ENCODE results near the gene SERP1. TPM values are rescaled to one million over a fixed set of nuclear protein-coding genes. Genes with fewer than 3 reads are reported as not detected.

The SERP1 gene
- total RNA-seq, 1 experiment from 2014 or later = 375 TPM

Other genes starting within 250 kb of the SERP1 start
- 3.2 and 9.1 TPM in 2 replicates for gene TSC22D2, start 138.2 kb downstream of the SERP1 start, total RNA-seq (2014; rRNA removed; shearing (Covaris generic))
- 228 and 245 TPM in 2 replicates for gene EIF2A, start 291 bp upstream of the SERP1 start, total RNA-seq (2014; rRNA removed; shearing (Covaris generic))
- 201 and 204 TPM in 2 replicates for gene SELENOT, start 56.8 kb upstream of the SERP1 start, total RNA-seq (2014; rRNA removed; shearing (Covaris generic))
- gene ERICH6, start 157.4 kb upstream of the SERP1 start, total RNA-seq (2014; rRNA removed; shearing (Covaris generic)) = not detected in 2 replicates
- gene SIAH2, start 216.7 kb upstream of the SERP1 start, total RNA-seq (2014; rRNA removed; shearing (Covaris generic)) = 30.5 and 38.3 TPM in 2 replicates